H1 (cell line): ENCODE measurements around the gene CHMP4B. TPM values are rescaled to one million over a fixed set of nuclear protein-coding genes. Genes with fewer than 3 reads are reported as not detected.

ENCODE experiments used
- ASH2L ChIP-seq: fragments of 200-600, 300-600 bp; sonication (generic); IDR thresholded peaks from one replicate; pipeline ENCODE4 v1.7.1; 2017; ENCODE audit warnings: low read length
- ATF3 ChIP-seq: IDR thresholded peaks from 2 replicates; pipeline ENCODE4 v1.6.1; 2011; ENCODE audit warnings: low read depth, mild to moderate bottlenecking, low read length; ENCODE audit not compliant: insufficient read depth
- BRCA1 ChIP-seq: IDR thresholded peaks from 2 replicates; pipeline ENCODE4 v1.6.1; 2012; ENCODE audit warnings: low read depth, low read length, improper control_type of control experiment
- CBX8 ChIP-seq: fragments of 300-800, 300-1000 bp; sonication (generic); IDR thresholded peaks from 2 replicates; pipeline ENCODE4 v1.7.1; 2016; ENCODE audit warnings: low read depth, low read length, borderline replicate concordance
- CHD1 ChIP-seq: IDR thresholded peaks from 2 replicates; pipeline ENCODE4 v1.6.1; 2012; ENCODE audit warnings: low read depth, low read length, improper control_type of control experiment
- HDAC2 ChIP-seq, 2 experiments: fragments of 300-600 bp in 1 of 2; sonication (generic) in 1 of 2; IDR thresholded peaks; 2 replicates each; pipeline ENCODE4 v1.6.1; 2011 to 2012; ENCODE audit warnings: low read depth in 2 of 2, low read length in 2 of 2, mild to moderate bottlenecking in 2 of 2, moderate library complexity in 2 of 2, borderline replicate concordance in 1 of 2, inconsistent platforms in 1 of 2
- KDM1A ChIP-seq: fragments of 200-600, 300-600 bp; sonication (generic); IDR thresholded peaks from 2 replicates; pipeline ENCODE4 v1.7.1; 2016; ENCODE audit warnings: mild to moderate bottlenecking, low read length, borderline replicate concordance
- polyA plus RNA-seq, 7 experiments: library from polyadenylated mRNA; depleted of rRNA in 3 of 7; stranded (reverse) in 5 of 7; unstranded in 2 of 7; fragments of >200 nt in 5 of 7; fragments of 200-250 nt in 2 of 7; gene quantifications; 1 replicate in 5 of 7; 2 replicates in 1 of 7; 4 replicates in 1 of 7; pipeline versions ENCODE4 v1.2.1 to v1.2.3, GENCODE V29; 2011 to 2013; ENCODE audit warnings: missing spikeins in 2 of 7, mixed read lengths in 2 of 7
- total RNA-seq: library from RNA; stranded (reverse); fragmentation: NEBNext Ultra II Directional; extraction: Animal tissue kit (Norgen Biotek cat#: 25700); gene quantifications from 2 replicates; pipeline ENCODE4 v1.2.1, GENCODE V29; 2021
- TF ChIP-seq, protein P1 (sequence below): fragments of 300-600 bp; sonication (generic); IDR thresholded peaks from 2 replicates; pipeline ENCODE4 v1.7.1; 2012; ENCODE audit warnings: low read length, moderate library complexity, mild to moderate bottlenecking, inconsistent platforms; ENCODE audit not compliant: insufficient replicate concordance
- TF ChIP-seq, protein P2 (sequence below): IDR thresholded peaks from 2 replicates; pipeline ENCODE4 v1.6.1; 2011; ENCODE audit warnings: low read length, improper control_type of control experiment

Gene CHMP4B
- total and polyA plus RNA-seq, 2 of the 8 experiments (the other 6 are each of a cell fraction or from before 2014, with no cell fraction given) = 38.6 to 66.3 TPM

GRCh38 chr20:33859157-33859695, 48.1 kb downstream of the CHMP4B start (continued):
- TF ChIP-seq, protein P1, sequence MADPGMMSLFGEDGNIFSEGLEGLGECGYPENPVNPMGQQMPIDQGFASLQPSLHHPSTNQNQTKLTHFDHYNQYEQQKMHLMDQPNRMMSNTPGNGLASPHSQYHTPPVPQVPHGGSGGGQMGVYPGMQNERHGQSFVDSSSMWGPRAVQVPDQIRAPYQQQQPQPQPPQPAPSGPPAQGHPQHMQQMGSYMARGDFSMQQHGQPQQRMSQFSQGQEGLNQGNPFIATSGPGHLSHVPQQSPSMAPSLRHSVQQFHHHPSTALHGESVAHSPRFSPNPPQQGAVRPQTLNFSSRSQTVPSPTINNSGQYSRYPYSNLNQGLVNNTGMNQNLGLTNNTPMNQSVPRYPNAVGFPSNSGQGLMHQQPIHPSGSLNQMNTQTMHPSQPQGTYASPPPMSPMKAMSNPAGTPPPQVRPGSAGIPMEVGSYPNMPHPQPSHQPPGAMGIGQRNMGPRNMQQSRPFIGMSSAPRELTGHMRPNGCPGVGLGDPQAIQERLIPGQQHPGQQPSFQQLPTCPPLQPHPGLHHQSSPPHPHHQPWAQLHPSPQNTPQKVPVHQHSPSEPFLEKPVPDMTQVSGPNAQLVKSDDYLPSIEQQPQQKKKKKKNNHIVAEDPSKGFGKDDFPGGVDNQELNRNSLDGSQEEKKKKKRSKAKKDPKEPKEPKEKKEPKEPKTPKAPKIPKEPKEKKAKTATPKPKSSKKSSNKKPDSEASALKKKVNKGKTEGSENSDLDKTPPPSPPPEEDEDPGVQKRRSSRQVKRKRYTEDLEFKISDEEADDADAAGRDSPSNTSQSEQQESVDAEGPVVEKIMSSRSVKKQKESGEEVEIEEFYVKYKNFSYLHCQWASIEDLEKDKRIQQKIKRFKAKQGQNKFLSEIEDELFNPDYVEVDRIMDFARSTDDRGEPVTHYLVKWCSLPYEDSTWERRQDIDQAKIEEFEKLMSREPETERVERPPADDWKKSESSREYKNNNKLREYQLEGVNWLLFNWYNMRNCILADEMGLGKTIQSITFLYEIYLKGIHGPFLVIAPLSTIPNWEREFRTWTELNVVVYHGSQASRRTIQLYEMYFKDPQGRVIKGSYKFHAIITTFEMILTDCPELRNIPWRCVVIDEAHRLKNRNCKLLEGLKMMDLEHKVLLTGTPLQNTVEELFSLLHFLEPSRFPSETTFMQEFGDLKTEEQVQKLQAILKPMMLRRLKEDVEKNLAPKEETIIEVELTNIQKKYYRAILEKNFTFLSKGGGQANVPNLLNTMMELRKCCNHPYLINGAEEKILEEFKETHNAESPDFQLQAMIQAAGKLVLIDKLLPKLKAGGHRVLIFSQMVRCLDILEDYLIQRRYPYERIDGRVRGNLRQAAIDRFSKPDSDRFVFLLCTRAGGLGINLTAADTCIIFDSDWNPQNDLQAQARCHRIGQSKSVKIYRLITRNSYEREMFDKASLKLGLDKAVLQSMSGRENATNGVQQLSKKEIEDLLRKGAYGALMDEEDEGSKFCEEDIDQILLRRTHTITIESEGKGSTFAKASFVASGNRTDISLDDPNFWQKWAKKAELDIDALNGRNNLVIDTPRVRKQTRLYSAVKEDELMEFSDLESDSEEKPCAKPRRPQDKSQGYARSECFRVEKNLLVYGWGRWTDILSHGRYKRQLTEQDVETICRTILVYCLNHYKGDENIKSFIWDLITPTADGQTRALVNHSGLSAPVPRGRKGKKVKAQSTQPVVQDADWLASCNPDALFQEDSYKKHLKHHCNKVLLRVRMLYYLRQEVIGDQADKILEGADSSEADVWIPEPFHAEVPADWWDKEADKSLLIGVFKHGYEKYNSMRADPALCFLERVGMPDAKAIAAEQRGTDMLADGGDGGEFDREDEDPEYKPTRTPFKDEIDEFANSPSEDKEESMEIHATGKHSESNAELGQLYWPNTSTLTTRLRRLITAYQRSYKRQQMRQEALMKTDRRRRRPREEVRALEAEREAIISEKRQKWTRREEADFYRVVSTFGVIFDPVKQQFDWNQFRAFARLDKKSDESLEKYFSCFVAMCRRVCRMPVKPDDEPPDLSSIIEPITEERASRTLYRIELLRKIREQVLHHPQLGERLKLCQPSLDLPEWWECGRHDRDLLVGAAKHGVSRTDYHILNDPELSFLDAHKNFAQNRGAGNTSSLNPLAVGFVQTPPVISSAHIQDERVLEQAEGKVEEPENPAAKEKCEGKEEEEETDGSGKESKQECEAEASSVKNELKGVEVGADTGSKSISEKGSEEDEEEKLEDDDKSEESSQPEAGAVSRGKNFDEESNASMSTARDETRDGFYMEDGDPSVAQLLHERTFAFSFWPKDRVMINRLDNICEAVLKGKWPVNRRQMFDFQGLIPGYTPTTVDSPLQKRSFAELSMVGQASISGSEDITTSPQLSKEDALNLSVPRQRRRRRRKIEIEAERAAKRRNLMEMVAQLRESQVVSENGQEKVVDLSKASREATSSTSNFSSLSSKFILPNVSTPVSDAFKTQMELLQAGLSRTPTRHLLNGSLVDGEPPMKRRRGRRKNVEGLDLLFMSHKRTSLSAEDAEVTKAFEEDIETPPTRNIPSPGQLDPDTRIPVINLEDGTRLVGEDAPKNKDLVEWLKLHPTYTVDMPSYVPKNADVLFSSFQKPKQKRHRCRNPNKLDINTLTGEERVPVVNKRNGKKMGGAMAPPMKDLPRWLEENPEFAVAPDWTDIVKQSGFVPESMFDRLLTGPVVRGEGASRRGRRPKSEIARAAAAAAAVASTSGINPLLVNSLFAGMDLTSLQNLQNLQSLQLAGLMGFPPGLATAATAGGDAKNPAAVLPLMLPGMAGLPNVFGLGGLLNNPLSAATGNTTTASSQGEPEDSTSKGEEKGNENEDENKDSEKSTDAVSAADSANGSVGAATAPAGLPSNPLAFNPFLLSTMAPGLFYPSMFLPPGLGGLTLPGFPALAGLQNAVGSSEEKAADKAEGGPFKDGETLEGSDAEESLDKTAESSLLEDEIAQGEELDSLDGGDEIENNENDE = no peak
- no peak for TF ChIP-seq KDM1A
- TF ChIP-seq, protein P2, sequence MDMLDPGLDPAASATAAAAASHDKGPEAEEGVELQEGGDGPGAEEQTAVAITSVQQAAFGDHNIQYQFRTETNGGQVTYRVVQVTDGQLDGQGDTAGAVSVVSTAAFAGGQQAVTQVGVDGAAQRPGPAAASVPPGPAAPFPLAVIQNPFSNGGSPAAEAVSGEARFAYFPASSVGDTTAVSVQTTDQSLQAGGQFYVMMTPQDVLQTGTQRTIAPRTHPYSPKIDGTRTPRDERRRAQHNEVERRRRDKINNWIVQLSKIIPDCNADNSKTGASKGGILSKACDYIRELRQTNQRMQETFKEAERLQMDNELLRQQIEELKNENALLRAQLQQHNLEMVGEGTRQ = no peak
- TF ChIP-seq HDAC2 (IDR thresholded peaks at IDR 0.05; ENCODE audit: borderline replicate concordance in 1 of 2, low read depth in 2 of 2, low read length in 2 of 2) = no peak
- no peak for TF ChIP-seq CBX8
- TF ChIP-seq ASH2L = no peak
- TF ChIP-seq ATF3 = no peak
- TF ChIP-seq CHD1 = no peak
- TF ChIP-seq BRCA1 = no peak
